GM12878 (cell line): ENCODE measurements around the gene RPS6KL1. TPM values are rescaled to one million over a fixed set of nuclear protein-coding genes. Genes with fewer than 3 reads are reported as not detected.

Source experiments
- CHD2 ChIP-seq: IDR thresholded peaks from 2 replicates; pipeline ENCODE4 v1.6.1; 2011; ENCODE audit warnings: low read depth, low read length, improper control_type of control experiment, borderline replicate concordance
- CHD4 ChIP-seq: fragments of 200-600 bp; sonication (generic); IDR thresholded peaks from 2 replicates; pipeline ENCODE4 v1.6.1; 2016; ENCODE audit warnings: mild to moderate bottlenecking
- E2F8 ChIP-seq: fragments of 450-650 bp; IDR thresholded peaks from 2 replicates; pipeline ENCODE4 v1.6.1; 2018; ENCODE audit warnings: mild to moderate bottlenecking, low read depth, moderate library complexity; ENCODE audit not compliant: partially characterized antibody
- EED ChIP-seq: sonication (generic); IDR thresholded peaks from 2 replicates; pipeline ENCODE4 v1.6.1; 2016; ENCODE audit warnings: antibody characterized with exemption, low read depth
- HSF1 ChIP-seq: fragments of 150-350 bp; IDR thresholded peaks from 2 replicates; pipeline ENCODE4 v1.6.1; 2014; ENCODE audit warnings: mild to moderate bottlenecking, low read depth, low read length
- RAD51 ChIP-seq: fragments of 450-650 bp; IDR thresholded peaks from 2 replicates; pipeline ENCODE4 v1.6.1; 2016; ENCODE audit warnings: moderate library complexity, mild to moderate bottlenecking, inconsistent platforms
- SIX5 ChIP-seq: IDR thresholded peaks from 2 replicates; pipeline ENCODE4 v1.6.1; 2011; ENCODE audit warnings: mild to moderate bottlenecking, low read depth, low read length, moderate library complexity; ENCODE audit not compliant: severe bottlenecking
- SUPT20H ChIP-seq: IDR thresholded peaks from 2 replicates; pipeline ENCODE4 v1.6.1; 2011; ENCODE audit warnings: low read depth, mild to moderate bottlenecking, low read length, moderate library complexity, borderline replicate concordance; ENCODE audit not compliant: control insufficient read depth
- TCF3 ChIP-seq: IDR thresholded peaks from 2 replicates; pipeline ENCODE4 v1.6.1; 2012; ENCODE audit warnings: low read depth, mild to moderate bottlenecking, low read length, borderline replicate concordance; ENCODE audit not compliant: insufficient read depth
- ZNF687 ChIP-seq: fragments of 450-650 bp; IDR thresholded peaks from 2 replicates; pipeline ENCODE4 v1.6.1; 2017; ENCODE audit warnings: mild to moderate bottlenecking, moderate library complexity
- ZSCAN29 ChIP-seq: fragments of 450-650 bp; IDR thresholded peaks from 2 replicates; pipeline ENCODE4 v1.6.1; 2017; ENCODE audit warnings: mild to moderate bottlenecking, moderate library complexity
- polyA plus RNA-seq, 11 experiments: library from polyadenylated mRNA; depleted of rRNA in 4 of 11; unstranded in 6 of 11; stranded (reverse) in 5 of 11; fragments of >200 nt; fragmentation: Nextera tagmentation in 4 of 11; fragmentation: Illumina TruSeq in 1 of 11; extraction: Ambion mirVana in 4 of 11; extraction: Trizol in 1 of 11; gene quantifications; 1 replicate in 1 of 11; 2 replicates in 10 of 11; pipeline versions ENCODE4 v1.2.1 to v1.2.3, GENCODE V29; 2011 to 2016; ENCODE audit warnings: inconsistent platforms in 2 of 11, missing spikeins in 2 of 11, low read depth in 1 of 11
- total RNA-seq, 4 experiments: library from RNA; depleted of rRNA in 3 of 4; stranded (reverse); fragments of >200 nt in 3 of 4; fragmentation: Illumina TruSeq in 1 of 4; extraction: Trizol in 1 of 4; gene quantifications; 2 replicates each; pipeline versions ENCODE4 v1.2.1 to v1.2.3, GENCODE V29; 2013 to 2021

Gene RPS6KL1
- total and polyA plus RNA-seq, 10 of the 15 experiments (the other 5 are each of a cell fraction or from before 2014, with no cell fraction given): 0.04 to 4.2 (median 2.0) TPM

- TF ChIP-seq EED: 0 out of 2 replicates have a peak, but pooled peaks have one; percentile 17
- TF ChIP-seq CHD4: no peak
- TF ChIP-seq E2F8: no peak
- TF ChIP-seq ZNF687: peak; percentile 77; the same call in 1 of the 2 replicates
- no peak for TF ChIP-seq SUPT20H
- TF ChIP-seq RAD51: peak; percentile 70
- TF ChIP-seq SIX5: no peak
- TF ChIP-seq CHD2: 0 out of 2 replicates have a peak, but pooled peaks have one; percentile 22
- TF ChIP-seq ZSCAN29: no peak
- TF ChIP-seq HSF1: no peak
- TF ChIP-seq TCF3: no peak
- TF ChIP-seq, all 136 proteins: peak for 5
Observed at GRCh38 chr14:74934476-74935359, 11.7 kb upstream of the RPS6KL1 start (continued).
